Measurements from ENCODE around the gene IGSF23. TPM values are rescaled to one million over a fixed set of nuclear protein-coding genes. Genes with fewer than 3 reads are reported as not detected.

IGSF23 gene
- total and polyA plus RNA-seq, 12 donors = 0.86 TPM; not detected in 11

DNA sequence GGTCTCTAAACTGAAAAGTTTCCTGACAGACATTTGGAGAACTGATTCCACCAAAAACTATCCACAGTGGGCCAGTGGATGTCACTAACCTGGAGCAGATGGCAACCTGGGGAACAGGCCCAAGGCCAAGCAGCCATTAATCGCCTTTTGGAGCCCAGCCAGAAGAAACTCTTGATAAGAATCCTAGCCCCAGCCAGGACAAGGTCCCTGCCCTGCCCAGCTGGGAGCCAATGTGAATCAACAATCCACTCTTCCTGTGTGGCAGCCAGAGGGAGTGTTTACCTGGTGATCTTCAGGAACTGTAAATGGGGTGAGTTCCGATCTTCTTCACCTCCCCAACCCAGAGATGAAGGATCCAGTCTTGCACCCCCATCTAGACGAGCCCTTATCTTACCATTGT is 14.5 kb upstream of the IGSF23 start:
- no peak for DNase-seq
- Histone ChIP-seq H3K4me1 (peaks cover 0 to 12% (median 9%) of the 10 kb centered on the region in 9 donors), H3K27me3 (peaks cover 0 to 12% (median 0%) of the 10 kb centered on the region in 7 donors), H3K27ac (no peak overlapping the region), H3K36me3 (no peaks in the 10 kb centered on the region), H3K4me3 (no peak overlapping the region), H3K9me3 (peaks cover 0 to 6% (median 0%) of the 10 kb centered on the region in 11 donors)
- 55 to 59% methylated on average over 3 of the region's 3 CpGs for WGBS, 2 donors
- TF ChIP-seq, protein P1, sequence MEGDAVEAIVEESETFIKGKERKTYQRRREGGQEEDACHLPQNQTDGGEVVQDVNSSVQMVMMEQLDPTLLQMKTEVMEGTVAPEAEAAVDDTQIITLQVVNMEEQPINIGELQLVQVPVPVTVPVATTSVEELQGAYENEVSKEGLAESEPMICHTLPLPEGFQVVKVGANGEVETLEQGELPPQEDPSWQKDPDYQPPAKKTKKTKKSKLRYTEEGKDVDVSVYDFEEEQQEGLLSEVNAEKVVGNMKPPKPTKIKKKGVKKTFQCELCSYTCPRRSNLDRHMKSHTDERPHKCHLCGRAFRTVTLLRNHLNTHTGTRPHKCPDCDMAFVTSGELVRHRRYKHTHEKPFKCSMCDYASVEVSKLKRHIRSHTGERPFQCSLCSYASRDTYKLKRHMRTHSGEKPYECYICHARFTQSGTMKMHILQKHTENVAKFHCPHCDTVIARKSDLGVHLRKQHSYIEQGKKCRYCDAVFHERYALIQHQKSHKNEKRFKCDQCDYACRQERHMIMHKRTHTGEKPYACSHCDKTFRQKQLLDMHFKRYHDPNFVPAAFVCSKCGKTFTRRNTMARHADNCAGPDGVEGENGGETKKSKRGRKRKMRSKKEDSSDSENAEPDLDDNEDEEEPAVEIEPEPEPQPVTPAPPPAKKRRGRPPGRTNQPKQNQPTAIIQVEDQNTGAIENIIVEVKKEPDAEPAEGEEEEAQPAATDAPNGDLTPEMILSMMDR (IDR thresholded peaks at IDR 0.05) = no peak
- intact Hi-C loops (cut with DNase I) = no loop called here
- ATAC-seq = no peak

DNA sequence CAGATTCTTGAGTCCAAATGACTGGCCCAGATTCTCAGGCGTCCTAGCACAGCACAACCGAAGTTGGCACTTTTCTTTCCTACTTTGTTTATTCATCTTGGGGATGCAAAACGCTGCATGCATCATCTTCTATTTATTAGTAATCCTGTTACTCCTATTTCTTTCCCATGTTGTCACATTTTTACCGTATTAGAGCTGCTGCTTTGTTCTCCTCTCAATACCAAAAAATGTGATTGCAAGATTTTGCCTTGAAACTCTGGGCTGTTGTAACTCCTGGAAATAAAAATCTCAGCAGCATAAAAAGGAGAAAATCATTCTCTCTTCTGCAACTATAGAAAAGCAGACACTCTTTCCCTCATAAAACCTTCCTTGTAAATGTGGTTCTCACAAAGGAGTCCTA is 12.9 kb upstream of the IGSF23 start:
- TF ChIP-seq, protein P1 (IDR thresholded peaks at IDR 0.05) = no peak
- ATAC-seq (no peak), DNase-seq (no peak)
- intact Hi-C loops (cut with DNase I) = no loop called here
- Histone ChIP-seq H3K27me3 (peaks cover 0 to 12% (median 0%) of the 10 kb centered on the region in 7 donors), H3K4me1 (peaks cover 0 to 21% (median 9%) of the 10 kb centered on the region in 9 donors), H3K36me3 (no peaks in the 10 kb centered on the region), H3K27ac (no peak overlapping the region), H3K4me3 (no peak overlapping the region), H3K9me3 (peaks cover 0 to 6% (median 0%) of the 10 kb centered on the region in 11 donors)
- WGBS, 2 donors = 79 to 81% methylated on average over 4 of the region's 4 CpGs

DNA sequence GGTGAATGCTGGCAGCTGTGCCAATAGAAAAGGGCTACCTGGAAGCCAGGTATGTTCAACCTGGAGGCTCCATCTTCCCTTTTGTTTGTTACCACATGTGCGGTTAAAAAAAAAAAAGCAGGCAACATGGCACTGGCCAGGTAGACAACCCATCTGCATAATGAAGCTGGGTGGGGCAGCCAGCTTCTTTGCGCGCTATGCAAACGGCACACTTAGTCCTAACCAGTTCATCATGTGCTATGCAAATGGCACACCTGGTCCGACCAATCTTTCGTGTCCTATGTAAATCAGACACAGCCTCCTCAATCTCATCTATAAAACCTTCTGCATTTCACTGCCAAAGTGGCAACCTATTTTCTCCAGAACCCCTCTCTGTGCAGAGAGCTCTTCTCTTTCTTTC is 11.3 kb upstream of the IGSF23 start:
- H3K4me3 ChIP-seq = no peak overlapping the region
- H3K9me3 ChIP-seq = peaks cover 0 to 6% (median 0%) of the 10 kb centered on the region in 11 donors
- TF ChIP-seq, protein P1 (IDR thresholded peaks at IDR 0.05) = no peak
- intact Hi-C loops (cut with DNase I) = no loop called here
- H3K36me3 ChIP-seq = no peaks in the 10 kb centered on the region
- peaks cover 0 to 5% (median 0%) of the 10 kb centered on the region in 7 donors for H3K27me3 ChIP-seq
- no peak for DNase-seq
- peak overlapping the region in 1 of 10 donors; percentile 61 for H3K27ac ChIP-seq
- ATAC-seq = no peak
- peaks cover 0 to 32% (median 15%) of the 10 kb centered on the region in 9 donors for H3K4me1 ChIP-seq
- WGBS, 2 donors = 87 to 92% methylated on average over 6 of the region's 6 CpGs

DNA sequence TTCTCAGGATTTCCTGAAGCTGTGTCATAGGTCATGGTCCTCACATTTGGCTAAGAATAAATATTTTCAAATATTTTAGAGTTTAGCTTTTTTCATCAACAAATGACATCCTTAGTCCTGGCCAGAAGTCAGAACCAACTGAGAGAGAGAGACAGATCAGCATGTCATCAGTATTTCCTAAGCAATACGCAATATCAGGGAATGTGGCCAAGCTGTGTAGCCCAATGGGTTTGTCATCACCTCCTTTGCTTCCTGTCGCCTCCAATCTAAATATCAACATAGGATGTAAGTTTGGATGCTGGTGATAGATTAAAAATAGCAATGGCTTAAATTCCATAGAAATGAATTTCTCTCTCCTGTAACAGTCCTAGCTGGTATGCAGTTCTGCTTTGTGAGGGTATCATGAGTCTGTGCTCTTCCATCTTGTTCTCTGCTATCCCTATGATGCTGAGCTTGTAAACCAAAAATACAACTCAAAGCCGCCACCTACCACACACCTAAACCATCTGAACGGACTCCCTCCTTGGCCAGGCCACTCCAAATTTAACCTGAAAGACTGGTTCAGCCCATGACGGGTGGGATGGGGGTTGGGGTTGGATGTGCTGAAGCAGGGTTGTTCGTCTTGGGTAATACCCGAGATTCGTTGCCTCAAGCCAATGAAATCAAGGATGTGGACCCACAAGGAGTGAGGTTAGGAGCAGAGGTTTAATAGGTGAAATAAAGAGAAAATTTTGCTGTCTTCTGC is 10.0 kb upstream of the IGSF23 start:
- ATAC-seq = peak in 6 of 8 donors; percentile 42 to 84 (median 58)
- peak in 1 of 2 donors; percentile 53 for DNase-seq
- H3K36me3 ChIP-seq = no peaks in the 10 kb centered on the region
- peaks cover 0 to 45% (median 25%) of the 10 kb centered on the region in 9 donors for H3K4me1 ChIP-seq
- H3K9me3 ChIP-seq = peaks cover 0 to 2% (median 0%) of the 10 kb centered on the region in 11 donors
- peak overlapping the region in 7 of 10 donors; percentile 22 to 64 (median 49) for H3K27ac ChIP-seq
- WGBS, 2 donors = 64 to 72% methylated on average over 8 of the region's 8 CpGs
- no peak overlapping the region for H3K4me3 ChIP-seq
- peaks cover 0 to 2% (median 0%) of the 10 kb centered on the region in 7 donors for H3K27me3 ChIP-seq
- TF ChIP-seq, protein P1 (IDR thresholded peaks at IDR 0.05) = no peak
- intact Hi-C loops (cut with DNase I) = no loop called here
